Measurements from ENCODE around the gene JUND.

JUND gene

GRCh38 chr19:18308051-18308947, 26.9 kb upstream of the JUND start:
- DNase-seq (ENCODE audit: low spot score), result no peak

- DNase-seq (ENCODE audit: low spot score), result no peak
Measured at GRCh38 chr19:18307271-18307681, 25.9 kb upstream of the JUND start.

GRCh38 chr19:18306888-18307260, 25.5 kb upstream of the JUND start:
- DNase-seq (ENCODE audit: low spot score), result no peak

- DNase-seq (ENCODE audit: low spot score), result no peak
Measured at GRCh38 chr19:18306209-18306887, 24.9 kb upstream of the JUND start.

GRCh38 chr19:18304458-18305310, 23.3 kb upstream of the JUND start:
- DNase-seq (ENCODE audit: low spot score), result peak; percentile 86

- DNase-seq (ENCODE audit: low spot score), result no peak
Measured at GRCh38 chr19:18304208-18304457, 22.7 kb upstream of the JUND start.

GRCh38 chr19:18301718-18302111, 20.3 kb upstream of the JUND start:
- no peak for DNase-seq (ENCODE audit: low spot score)

- no peak for DNase-seq (ENCODE audit: low spot score)
Measured at GRCh38 chr19:18300930-18301717, 19.7 kb upstream of the JUND start.

- no peak for DNase-seq (ENCODE audit: low spot score)
Measured at GRCh38 chr19:18299654-18300053, 18.2 kb upstream of the JUND start.

- no peak for DNase-seq (ENCODE audit: low spot score)
Measured at GRCh38 chr19:18298601-18299000, 17.2 kb upstream of the JUND start.

GRCh38 chr19:18297308-18297707, 15.9 kb upstream of the JUND start:
- no peak for DNase-seq (ENCODE audit: low spot score)

GRCh38 chr19:18295034-18295451, 13.6 kb upstream of the JUND start:
- DNase-seq (ENCODE audit: low spot score), result no peak

GRCh38 chr19:18294467-18294864, 13.0 kb upstream of the JUND start:
- no peak for DNase-seq (ENCODE audit: low spot score)

GRCh38 chr19:18293642-18294466, 12.4 kb upstream of the JUND start:
- no peak for DNase-seq (ENCODE audit: low spot score)

GRCh38 chr19:18292810-18293641, 11.6 kb upstream of the JUND start:
- peak; percentile 78 for DNase-seq (ENCODE audit: low spot score)

- DNase-seq (ENCODE audit: low spot score), result no peak
Measured at GRCh38 chr19:18292462-18292809, 11.0 kb upstream of the JUND start.

GRCh38 chr19:18291590-18292461, 10.4 kb upstream of the JUND start:
- peak; percentile 82 for DNase-seq (ENCODE audit: low spot score)

GRCh38 chr19:18291019-18291524, 9.7 kb upstream of the JUND start:
- DNase-seq (ENCODE audit: low spot score), result no peak
